ENCODE measurements around the gene PSMB7.

The PSMB7 gene

DNA sequence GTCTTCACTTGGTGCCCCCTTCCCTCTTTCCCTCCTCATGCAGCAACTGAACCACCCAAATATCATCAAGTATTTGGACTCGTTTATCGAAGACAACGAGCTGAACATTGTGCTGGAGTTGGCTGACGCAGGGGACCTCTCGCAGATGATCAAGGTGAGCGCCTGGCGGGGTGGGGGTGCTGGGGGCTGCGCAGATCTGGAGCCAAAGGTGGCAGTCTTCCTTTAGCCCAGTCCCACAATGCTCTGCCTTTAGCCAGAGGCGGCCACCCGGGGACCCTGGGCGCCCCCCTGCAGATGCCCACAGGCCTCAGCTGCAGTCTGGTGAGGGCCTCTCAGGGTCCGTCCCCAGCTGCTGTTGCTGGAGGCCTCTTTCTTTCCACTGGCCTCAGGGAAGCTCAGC is 93.8 kb downstream of the PSMB7 start:
- no peak for DNase-seq

- DNase-seq = peak; percentile 32
These were observed 94.9 kb downstream of the PSMB7 start for GRCh38 chr9:124320062-124320973.

GRCh38 chr9:124315882-124316281 is 99.4 kb downstream of the PSMB7 start:
- no peak for DNase-seq

- DNase-seq = no peak
These were observed 101.3 kb downstream of the PSMB7 start for GRCh38 chr9:124313940-124314339.

DNA sequence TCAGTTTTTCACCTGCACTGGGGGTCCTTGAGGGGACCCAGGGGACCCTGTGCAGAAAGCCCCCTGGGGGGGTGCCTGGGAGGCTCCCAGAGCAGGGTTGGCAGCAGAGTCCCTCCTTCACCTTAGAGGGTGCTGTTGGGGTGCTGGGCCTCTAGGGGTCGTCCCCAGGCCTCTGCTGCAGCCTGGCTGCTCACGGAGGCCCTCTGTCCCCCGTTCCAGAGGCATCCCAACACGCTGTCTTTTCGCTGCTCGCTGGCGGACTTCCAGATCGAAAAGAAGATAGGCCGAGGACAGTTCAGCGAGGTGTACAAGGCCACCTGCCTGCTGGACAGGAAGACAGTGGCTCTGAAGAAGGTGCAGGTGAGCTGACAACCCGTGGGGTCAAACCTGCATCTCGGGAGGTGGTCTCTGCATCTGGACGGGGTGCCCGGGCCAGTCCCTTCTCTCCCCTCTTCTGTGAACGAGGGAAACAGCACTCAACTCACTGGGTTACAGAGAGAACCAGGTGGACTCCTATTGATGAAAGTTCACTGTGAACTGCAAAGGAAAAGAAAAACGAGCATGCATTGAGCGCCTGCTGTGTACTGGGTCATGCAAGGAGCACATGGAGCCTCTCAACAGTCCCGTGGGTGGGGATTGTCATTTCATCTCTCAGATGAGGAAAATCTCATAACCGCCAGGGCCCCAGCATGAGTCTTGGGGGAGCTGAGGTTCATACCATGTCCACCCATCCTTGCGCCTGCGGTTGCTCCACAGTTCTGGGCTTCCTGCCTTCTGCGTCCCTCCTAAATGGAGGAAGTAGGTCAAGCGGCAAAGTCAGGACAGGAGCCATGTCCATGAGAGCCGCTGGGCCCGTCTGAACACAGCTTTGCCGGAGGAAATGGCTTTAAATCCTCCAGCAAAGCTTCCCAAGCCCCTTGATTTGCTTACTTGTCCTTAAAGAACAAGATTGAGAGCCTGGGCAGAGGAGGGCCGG is 102.7 kb downstream of the PSMB7 start:
- DNase-seq = no peak

GRCh38 chr9:124311283-124311682 is 104.0 kb downstream of the PSMB7 start:
- no peak for DNase-seq

DNA sequence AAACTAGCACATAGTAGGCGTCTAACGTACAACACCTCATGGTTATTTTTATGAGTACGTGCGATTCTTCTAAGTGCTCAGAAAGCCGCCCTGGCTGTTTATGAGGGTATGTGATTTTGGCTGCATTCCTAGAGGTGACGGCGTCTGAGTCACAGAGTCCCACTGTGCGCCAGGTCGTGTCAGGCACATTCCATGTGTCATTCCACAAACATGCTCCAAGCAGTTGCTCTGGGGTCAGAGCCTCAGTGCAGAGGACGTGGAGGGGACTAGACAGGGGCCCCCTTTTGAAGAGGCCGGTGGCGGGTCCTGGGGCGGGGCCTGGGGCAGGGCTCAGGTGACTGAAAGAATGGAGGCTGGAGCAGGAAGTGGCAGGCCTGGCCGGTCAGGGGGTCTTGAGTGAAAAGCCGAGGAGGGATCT is 105.6 kb downstream of the PSMB7 start:
- DNase-seq = no peak

- no peak for DNase-seq
These were observed 106.4 kb downstream of the PSMB7 start for GRCh38 chr9:124308606-124309491.

DNA sequence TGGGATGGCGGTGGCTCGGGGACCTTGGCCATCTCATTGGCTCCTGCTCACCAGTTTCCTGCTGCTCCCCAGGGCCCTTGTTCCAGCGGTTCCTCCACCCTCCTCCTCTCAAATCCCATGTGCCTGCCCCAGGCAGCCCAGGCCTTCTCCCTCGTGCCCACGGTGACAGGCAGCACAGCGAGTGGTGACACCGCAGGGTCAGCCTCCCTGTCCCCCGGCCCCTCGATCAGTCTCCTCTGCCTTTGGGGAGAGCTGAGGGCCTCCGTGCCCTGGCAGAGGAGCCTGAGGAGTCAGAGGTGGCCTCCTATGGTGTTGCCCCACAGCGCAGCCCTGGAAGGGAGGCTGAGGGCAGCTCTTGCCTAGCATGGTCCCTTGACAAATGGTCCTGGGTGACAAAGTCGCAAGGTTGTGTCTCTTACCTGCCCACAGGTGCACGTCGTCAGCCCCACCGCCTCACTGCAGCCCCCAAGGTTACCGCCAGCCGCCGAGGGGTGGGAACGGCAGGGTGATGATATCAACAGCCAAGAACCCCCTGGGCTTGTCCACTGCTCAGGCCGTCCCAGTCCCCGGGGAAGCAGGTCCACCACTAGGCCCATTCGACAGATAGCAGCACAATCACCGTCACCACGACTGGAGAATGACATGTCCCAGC is 107.7 kb downstream of the PSMB7 start:
- no peak for DNase-seq

- no peak for DNase-seq
These were observed 109.0 kb downstream of the PSMB7 start for GRCh38 chr9:124306098-124306735.

DNA sequence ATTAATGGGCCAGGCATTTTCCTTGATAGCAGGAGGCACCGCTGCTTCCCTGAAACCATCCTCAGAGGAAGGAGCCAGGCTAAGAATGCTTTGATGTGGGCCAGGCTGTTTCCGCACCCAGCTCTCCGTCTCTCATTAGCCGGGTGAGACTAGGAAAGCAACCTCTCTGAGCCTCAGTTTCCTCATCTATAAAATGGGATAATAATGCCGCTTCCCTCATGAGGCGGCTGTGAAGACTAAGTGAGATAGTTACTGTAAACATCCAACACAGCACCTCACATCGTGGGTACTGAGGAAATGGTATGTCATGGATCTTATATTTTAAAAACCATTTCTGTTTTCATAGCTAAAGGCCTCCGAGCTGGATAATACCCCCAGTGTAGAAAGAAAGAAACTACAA is 111.0 kb downstream of the PSMB7 start:
- no peak for DNase-seq

GRCh38 chr9:124303762-124304161 is 111.5 kb downstream of the PSMB7 start:
- DNase-seq = no peak
